Body of pancreas (tissue), 4 donors: Measurements from ENCODE around the gene TRAM2. TPM values are rescaled to one million over a fixed set of nuclear protein-coding genes. Genes with fewer than 3 reads are reported as not detected.

ENCODE experiments used
- ATAC-seq: fragments of 150-250 bp; one replicate; pipeline ENCODE4 v1.9.1; 2016
- DNase-seq, 4 donors: peaks; one replicate each; pipeline ENCODE4 v3.0.0-alpha.2; 2019
- H3K27ac ChIP-seq, 4 donors: fragments of 200-600 bp; sonication (generic); 1 replicate in 3 of 4; 2 replicates in 1 of 4; pipeline versions ENCODE4 v1.5.1 to v1.6.1; 2016 to 2019; ENCODE audit warnings: mild to moderate bottlenecking in 1 of 4, mixed read lengths in 1 of 4, moderate library complexity in 1 of 4
- H3K27me3 ChIP-seq, 2 donors: fragments of 200-600 bp; sonication (generic); one replicate each; pipeline ENCODE4 v1.6.0; 2016; ENCODE audit warnings: mild to moderate bottlenecking in 1 of 2
- H3K36me3 ChIP-seq, 2 donors: fragments of 200-600 bp; sonication (generic); replicated peaks in 1 of 2; 2 replicates each; pipeline ENCODE4 v1.5.1; 2016; ENCODE audit warnings: low read depth in 2 of 2; ENCODE audit not compliant: insufficient read depth in 1 of 2
- H3K4me1 ChIP-seq: fragments of 200-600 bp; sonication (generic); one replicate; pipeline ENCODE4 v1.6.0; 2016
- H3K4me3 ChIP-seq, 2 donors: fragments of 200-600 bp; sonication (generic); 1 replicate in 1 of 2; 2 replicates in 1 of 2; pipeline ENCODE4 v1.5.1; 2016 to 2019
- H3K9me3 ChIP-seq, 3 donors: fragments of 200-600 bp; sonication (generic); 1 replicate in 2 of 3; 2 replicates in 1 of 3; pipeline ENCODE4 v1.5.1; 2016
- POLR2A ChIP-seq, 3 donors: fragments of 450-650 bp; IDR thresholded peaks; one replicate each; pipeline ENCODE4 v1.6.1; 2016; ENCODE audit warnings: antibody characterized with exemption in 3 of 3, mild to moderate bottlenecking in 2 of 3
- WGBS, 2 donors: methylation state at CpG; one replicate each; pipeline ENCODE4 v1.1.5; 2017; 5-methylcytosine and 5-hydroxymethylcytosine counted together
- intact Hi-C: fragments of 100-400 bp; cut with DNase I; formaldehyde crosslinking; loops from one replicate; pipeline ENCODE4 v1.15.1; 2023
- total RNA-seq, 2 donors: library from RNA; depleted of rRNA; stranded (reverse); fragments of >200 nt; gene quantifications; one replicate each; pipeline ENCODE4 v1.1.0, GENCODE V29; 2016
- TF ChIP-seq, protein P1 (sequence below), 7 experiments: fragments of 450-650 bp in 4 of 7; fragments of 200-600 bp in 3 of 7; sonication (generic) in 3 of 7; IDR thresholded peaks; one replicate each; pipeline ENCODE4 v1.5.1; 2016 to 2019; ENCODE audit warnings: antibody characterized with exemption in 7 of 7

Gene TRAM2
- total RNA-seq, 2 donors from 2014 or later = 6.7 to 7.9 TPM

DNA sequence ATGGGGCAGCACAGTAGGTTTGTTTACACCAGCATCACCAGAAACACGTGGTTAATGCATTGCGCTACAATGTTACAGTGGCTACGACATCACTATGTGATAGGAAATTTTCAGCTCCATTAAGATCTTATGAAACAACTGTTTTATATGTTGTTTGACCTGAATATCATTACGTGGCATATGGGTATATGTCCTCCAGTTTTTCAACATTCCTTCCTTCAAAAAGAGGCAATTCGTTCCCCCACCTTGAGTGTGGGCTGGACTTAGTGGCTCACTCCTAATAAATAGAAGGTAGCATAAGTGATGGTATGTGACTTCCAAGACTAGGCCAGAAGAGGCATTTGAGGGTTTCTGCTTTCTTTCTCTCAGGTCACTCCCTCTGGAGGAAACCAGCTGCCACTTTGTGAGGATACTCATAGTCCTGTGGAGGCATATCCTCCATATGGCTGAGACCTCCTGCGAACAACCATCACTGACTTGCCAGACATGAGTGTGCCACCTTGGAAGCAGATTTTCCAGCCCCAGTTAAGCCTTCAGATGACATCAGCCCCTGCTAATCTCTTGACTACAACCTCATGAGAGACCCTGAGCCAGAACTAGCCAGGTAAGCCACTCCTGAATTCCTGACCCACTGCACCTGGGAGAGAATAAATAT lies 2.3 kb upstream of the TRAM2 start:
- Histone ChIP-seq H3K36me3 (no peaks in the 10 kb centered on the region), H3K9me3 (no peaks in the 10 kb centered on the region), H3K27ac (no peak overlapping the region), H3K4me1 (peaks cover 29% of the 10 kb centered on the region), H3K27me3 (no peaks in the 10 kb centered on the region), H3K4me3 (no peak overlapping the region)
- ATAC-seq = no peak
- WGBS, 2 donors = 93 to 95% methylated on average over 6 of the region's 6 CpGs
- intact Hi-C loops = loop anchor here (10.0 kb wide), 1 partner anchor 76 kb away; no protein-coding TSS in a partner anchor
- TF ChIP-seq POLR2A (IDR thresholded peaks at IDR 0.05) = no peak
- TF ChIP-seq, protein P1, sequence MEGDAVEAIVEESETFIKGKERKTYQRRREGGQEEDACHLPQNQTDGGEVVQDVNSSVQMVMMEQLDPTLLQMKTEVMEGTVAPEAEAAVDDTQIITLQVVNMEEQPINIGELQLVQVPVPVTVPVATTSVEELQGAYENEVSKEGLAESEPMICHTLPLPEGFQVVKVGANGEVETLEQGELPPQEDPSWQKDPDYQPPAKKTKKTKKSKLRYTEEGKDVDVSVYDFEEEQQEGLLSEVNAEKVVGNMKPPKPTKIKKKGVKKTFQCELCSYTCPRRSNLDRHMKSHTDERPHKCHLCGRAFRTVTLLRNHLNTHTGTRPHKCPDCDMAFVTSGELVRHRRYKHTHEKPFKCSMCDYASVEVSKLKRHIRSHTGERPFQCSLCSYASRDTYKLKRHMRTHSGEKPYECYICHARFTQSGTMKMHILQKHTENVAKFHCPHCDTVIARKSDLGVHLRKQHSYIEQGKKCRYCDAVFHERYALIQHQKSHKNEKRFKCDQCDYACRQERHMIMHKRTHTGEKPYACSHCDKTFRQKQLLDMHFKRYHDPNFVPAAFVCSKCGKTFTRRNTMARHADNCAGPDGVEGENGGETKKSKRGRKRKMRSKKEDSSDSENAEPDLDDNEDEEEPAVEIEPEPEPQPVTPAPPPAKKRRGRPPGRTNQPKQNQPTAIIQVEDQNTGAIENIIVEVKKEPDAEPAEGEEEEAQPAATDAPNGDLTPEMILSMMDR (IDR thresholded peaks at IDR 0.05) = no peak
- DNase-seq = no peak

DNA sequence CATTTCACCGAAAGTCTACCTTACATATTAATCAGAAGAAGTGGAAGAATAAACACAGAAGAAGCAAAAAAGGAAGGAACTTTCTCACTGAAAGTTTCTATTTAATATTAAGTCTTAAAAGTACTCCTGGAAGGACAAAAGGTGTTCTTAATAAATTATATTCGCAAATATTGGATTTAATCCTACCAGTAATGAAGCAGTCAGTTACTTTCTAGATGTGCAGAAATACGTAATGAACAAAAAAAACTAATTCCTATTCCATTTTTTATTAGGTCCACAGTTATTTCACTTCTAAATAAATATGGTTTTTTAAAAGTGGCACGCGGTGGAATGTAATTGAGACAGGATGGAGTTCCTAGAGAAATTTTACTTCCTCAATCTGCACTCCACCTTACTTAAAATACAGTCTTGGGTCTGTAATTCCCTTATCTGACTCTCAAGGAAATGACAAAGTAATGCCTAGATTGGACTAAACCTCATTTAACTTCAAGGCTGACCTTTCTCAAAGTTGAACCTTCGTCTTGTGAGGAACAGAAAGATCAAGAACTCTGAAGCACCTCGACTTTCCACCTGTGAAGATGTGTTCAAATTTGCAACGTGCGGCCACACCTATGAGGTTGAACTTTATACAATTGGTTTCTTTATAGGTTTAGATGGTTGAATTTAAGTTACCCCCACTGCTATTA lies 1.1 kb upstream of the TRAM2 start:
- Histone ChIP-seq H3K4me1 (peaks cover 42% of the 10 kb centered on the region), H3K9me3 (no peaks in the 10 kb centered on the region), H3K27me3 (no peaks in the 10 kb centered on the region), H3K27ac (peak overlapping the region; percentile 93 to 98 (median 98)), H3K36me3 (no peaks in the 10 kb centered on the region), H3K4me3 (peak overlapping the region; percentile 24 to 68)
- DNase-seq (no peak), ATAC-seq (no peak)
- 55 to 58% methylated on average over 9 of the region's 9 CpGs for WGBS, 2 donors
- intact Hi-C loops = loop anchor here (10.0 kb wide), 1 partner anchor 77 kb away; no protein-coding TSS in a partner anchor
- TF ChIP-seq, protein P1 (IDR thresholded peaks at IDR 0.05) = no peak
- TF ChIP-seq POLR2A (IDR thresholded peaks at IDR 0.05) = no peak

DNA sequence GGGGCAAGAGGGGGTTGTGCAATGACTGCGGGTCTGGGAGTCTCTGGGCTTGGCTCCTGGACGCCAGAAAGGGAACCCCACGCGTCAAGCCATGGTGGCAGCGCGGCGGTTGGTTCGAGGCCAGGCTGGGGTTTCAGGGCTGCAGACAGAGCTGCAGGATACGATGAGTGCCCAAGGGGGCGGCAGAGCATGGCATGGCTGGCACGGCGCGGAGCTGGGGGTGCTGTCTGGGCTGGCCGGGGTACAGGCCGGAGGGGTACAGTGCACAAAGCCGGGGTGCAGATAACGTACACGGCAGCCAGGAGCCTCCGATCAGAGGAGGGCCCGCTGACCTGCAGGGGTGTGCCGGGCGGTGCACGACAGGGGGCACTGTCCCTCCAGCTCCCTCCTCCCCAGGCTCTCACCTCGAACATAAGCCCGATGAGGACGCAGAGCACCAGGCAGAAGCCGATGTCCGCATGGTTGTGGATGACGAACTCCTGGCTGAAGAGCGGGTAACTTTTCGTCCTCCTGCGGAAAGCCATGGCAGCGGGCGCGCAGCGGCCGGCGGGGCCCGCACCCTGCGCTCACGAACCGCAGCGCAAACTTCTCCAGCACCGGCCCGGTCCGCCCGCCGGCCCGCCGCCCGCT lies 353 bp downstream of the TRAM2 start:
- DNase-seq = peak in 3 of 4 donors; percentile 66 to 77 (median 71)
- Histone ChIP-seq H3K27me3 (no peaks in the 10 kb centered on the region), H3K4me3 (peak overlapping the region; percentile 58 to 64), H3K27ac (peak overlapping the region; percentile 93 to 98 (median 98)), H3K4me1 (peaks cover 47% of the 10 kb centered on the region), H3K9me3 (no peaks in the 10 kb centered on the region), H3K36me3 (no peaks in the 10 kb centered on the region)
- peak; percentile 66 for ATAC-seq
- no peak for TF ChIP-seq POLR2A (IDR thresholded peaks at IDR 0.05)
- TF ChIP-seq, protein P1 (IDR thresholded peaks at IDR 0.05) = peak; percentile 20 to 62 (median 36)
- 0 to 1% methylated on average over 6 to 50 of the region's 51 CpGs for WGBS, 2 donors
- intact Hi-C loops = loop anchor here (10.0 kb wide), 1 partner anchor 78 kb away; no protein-coding TSS in a partner anchor

DNA sequence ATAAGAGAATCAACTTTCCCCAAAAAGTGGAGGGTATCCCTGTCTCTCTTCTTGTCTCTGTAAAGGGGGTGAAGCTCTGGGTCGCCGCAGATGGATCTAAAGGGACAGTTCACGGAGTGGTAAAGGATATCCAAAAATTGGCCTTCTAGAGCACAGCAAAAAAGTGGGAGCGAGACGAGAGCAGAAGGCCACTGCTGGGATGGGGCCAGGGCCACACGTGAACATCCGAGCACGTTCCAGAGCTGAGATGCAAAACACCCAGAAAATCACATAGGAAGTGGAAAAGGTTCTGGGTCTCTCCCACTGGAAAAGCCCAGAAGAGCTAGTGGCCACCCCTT lies 837 bp downstream of the TRAM2 start:
- H3K36me3 ChIP-seq = no peaks in the 10 kb centered on the region
- peak overlapping the region in 3 of 4 donors; percentile 97 to 98 (median 98) for H3K27ac ChIP-seq
- no peaks in the 10 kb centered on the region for H3K9me3 ChIP-seq
- 42 to 43% methylated on average over 8 of the region's 8 CpGs for WGBS, 2 donors
- no peaks in the 10 kb centered on the region for H3K27me3 ChIP-seq
- no peak for TF ChIP-seq POLR2A (IDR thresholded peaks at IDR 0.05)
- TF ChIP-seq, protein P1 (IDR thresholded peaks at IDR 0.05) = no peak
- DNase-seq (peak in 1 of 4 donors; percentile 31), ATAC-seq (peak; percentile 0)
- intact Hi-C loops = loop anchor here (10.0 kb wide), 1 partner anchor 79 kb away; no protein-coding TSS in a partner anchor
- peaks cover 47% of the 10 kb centered on the region for H3K4me1 ChIP-seq
- peak overlapping the region; percentile 58 to 64 for H3K4me3 ChIP-seq
